BE2C (cell line): ENCODE results near the gene PTPRA.
"Not testable (repeated sequence)": the region's sequence is repeated elsewhere in the genome, so short reads cannot be mapped to it uniquely, and the experiment has no call there.

Experiments used
- DNase-seq: peaks from one replicate; pipeline ENCODE4 v3.0.0-alpha.2; 2020
- H3K27me3 ChIP-seq: fragments of 250-450 bp; sonication (Bioruptor Pico); 2 replicates; pipeline ENCODE4 v1.5.1; 2020; ENCODE audit warnings: mild to moderate bottlenecking
- H3K36me3 ChIP-seq: fragments of 250-450 bp; sonication (Bioruptor Pico); 2 replicates; pipeline ENCODE4 v1.5.1; 2020; ENCODE audit warnings: mild to moderate bottlenecking
- H3K4me1 ChIP-seq: fragments of 250-450 bp; sonication (Bioruptor Pico); 2 replicates; pipeline ENCODE4 v1.5.1; 2020
- H3K4me3 ChIP-seq: 2 replicates; pipeline ENCODE4 v1.5.1; 2011; ENCODE audit warnings: low read depth, low read length
- H3K9me3 ChIP-seq: fragments of 250-450 bp; sonication (Bioruptor Pico); 2 replicates; pipeline ENCODE4 v1.5.1; 2020
- CTCF ChIP-seq: IDR thresholded peaks from 2 replicates; pipeline ENCODE4 v1.5.1; 2012; ENCODE audit warnings: mild to moderate bottlenecking, low read depth, low read length

PTPRA gene

GRCh38 chr20:2889209-2889608 lies 15.9 kb downstream of the PTPRA start:
- H3K27me3 ChIP-seq, result no peaks in the 10 kb centered on the region
- H3K4me1 ChIP-seq, result no peaks in the 10 kb centered on the region
- H3K36me3 ChIP-seq, result no peaks in the 10 kb centered on the region
- no peak overlapping the region for H3K4me3 ChIP-seq
- no peak for DNase-seq
- no peak for TF ChIP-seq CTCF
- H3K9me3 ChIP-seq, result no peaks in the 10 kb centered on the region

GRCh38 chr20:2889797-2890196 lies 16.5 kb downstream of the PTPRA start:
- no peaks in the 10 kb centered on the region for H3K36me3 ChIP-seq
- DNase-seq, result no peak
- no peaks in the 10 kb centered on the region for H3K9me3 ChIP-seq
- H3K27me3 ChIP-seq, result no peaks in the 10 kb centered on the region
- no peaks in the 10 kb centered on the region for H3K4me1 ChIP-seq
- H3K4me3 ChIP-seq, result no peak overlapping the region
- no peak for TF ChIP-seq CTCF

- H3K36me3 ChIP-seq, result no peaks in the 10 kb centered on the region
- no peaks in the 10 kb centered on the region for H3K4me1 ChIP-seq
- H3K27me3 ChIP-seq, result no peaks in the 10 kb centered on the region
- no peak for TF ChIP-seq CTCF
- no peak overlapping the region for H3K4me3 ChIP-seq
- no peak for DNase-seq
- H3K9me3 ChIP-seq, result no peaks in the 10 kb centered on the region
These were observed 17.5 kb downstream of the PTPRA start for GRCh38 chr20:2890742-2891141.

- Histone ChIP-seq H3K4me3 (no peak overlapping the region), H3K36me3 (no peaks in the 10 kb centered on the region), H3K27me3 (no peaks in the 10 kb centered on the region), H3K4me1 (no peaks in the 10 kb centered on the region), H3K9me3 (no peaks in the 10 kb centered on the region)
- no peak for TF ChIP-seq CTCF
- DNase-seq, result no peak
These were observed 18.1 kb downstream of the PTPRA start for GRCh38 chr20:2891343-2891742.

GRCh38 chr20:2892376-2892775 lies 19.1 kb downstream of the PTPRA start:
- Histone ChIP-seq H3K36me3 (no peaks in the 10 kb centered on the region), H3K4me3 (no peak overlapping the region), H3K4me1 (no peaks in the 10 kb centered on the region), H3K27me3 (no peaks in the 10 kb centered on the region), H3K9me3 (no peaks in the 10 kb centered on the region)
- no peak for TF ChIP-seq CTCF
- no peak for DNase-seq

GRCh38 chr20:2894221-2894620 lies 20.9 kb downstream of the PTPRA start:
- H3K36me3 ChIP-seq, result no peaks in the 10 kb centered on the region
- H3K27me3 ChIP-seq, result no peaks in the 10 kb centered on the region
- no peaks in the 10 kb centered on the region for H3K4me1 ChIP-seq
- DNase-seq, result no peak
- no peaks in the 10 kb centered on the region for H3K9me3 ChIP-seq
- H3K4me3 ChIP-seq, result no peak overlapping the region
- TF ChIP-seq CTCF, result no peak

- H3K9me3 ChIP-seq, H3K36me3 ChIP-seq, H3K4me1 ChIP-seq, H3K27me3 ChIP-seq, H3K4me3 ChIP-seq, DNase-seq: not testable (repeated sequence)
These were observed 21.9 kb downstream of the PTPRA start for GRCh38 chr20:2895154-2895553.
